ELR (cell line): ENCODE data around the gene ARHGAP22.

Source experiments
- DNase-seq: peaks from one replicate; pipeline ENCODE4 v3.0.0-alpha.2; 2015; ENCODE audit warnings: low read depth

Gene ARHGAP22

GRCh38 chr10:48607356-48608278 is 2.7 kb upstream of the ARHGAP22 start:
- no peak for DNase-seq

- peak; percentile 99 for DNase-seq
These were observed 1.9 kb upstream of the ARHGAP22 start for GRCh38 chr10:48606530-48607355.

GRCh38 chr10:48605786-48606529 is 1.1 kb upstream of the ARHGAP22 start:
- DNase-seq: peak; percentile 88

- DNase-seq: peak; percentile 61
These were observed 558 bp downstream of the ARHGAP22 start for GRCh38 chr10:48604039-48604990.

GRCh38 chr10:48603421-48604038 is 1.3 kb downstream of the ARHGAP22 start:
- DNase-seq: peak; percentile 39

- DNase-seq: no peak
These were observed 2.3 kb downstream of the ARHGAP22 start for GRCh38 chr10:48602401-48603135.

- DNase-seq: no peak
These were observed 3.1 kb downstream of the ARHGAP22 start for GRCh38 chr10:48601789-48602188.

GRCh38 chr10:48600645-48601505 is 4.0 kb downstream of the ARHGAP22 start:
- DNase-seq: no peak

- no peak for DNase-seq
These were observed 5.1 kb downstream of the ARHGAP22 start for GRCh38 chr10:48599830-48600134.

- DNase-seq: no peak
These were observed 5.7 kb downstream of the ARHGAP22 start for GRCh38 chr10:48598936-48599829.

GRCh38 chr10:48598243-48598935 is 6.5 kb downstream of the ARHGAP22 start:
- no peak for DNase-seq

- DNase-seq: no peak
These were observed 9.3 kb downstream of the ARHGAP22 start for GRCh38 chr10:48595539-48595932.

GRCh38 chr10:48594803-48595538 is 9.9 kb downstream of the ARHGAP22 start:
- no peak for DNase-seq

- DNase-seq: no peak
These were observed 10.5 kb downstream of the ARHGAP22 start for GRCh38 chr10:48594371-48594770.

GRCh38 chr10:48592346-48592745 is 12.5 kb downstream of the ARHGAP22 start:
- no peak for DNase-seq

- DNase-seq: no peak
These were observed 13.9 kb downstream of the ARHGAP22 start for GRCh38 chr10:48590945-48591344.

- peak; percentile 67 for DNase-seq
These were observed 15.6 kb downstream of the ARHGAP22 start for GRCh38 chr10:48589266-48589665.
